HEK293T (cell line): ENCODE results near the gene SAFB2.

Source experiments
- CTCF ChIA-PET: fragments of 350-600 bp; formaldehyde crosslinking; extraction: SDS; loops from one replicate; lab custom pipeline; 2021; ENCODE audit warnings: antibody characterized with exemption, inconsistent platforms; lab: Yijun Ruan, JAX
- POLR2A ChIA-PET: fragments of 350-600 bp; formaldehyde crosslinking; extraction: SDS; loops from one replicate; lab custom pipeline; 2020; ENCODE audit warnings: antibody characterized with exemption, inconsistent platforms; lab: Yijun Ruan, JAX
- DNase-seq: peaks from one replicate; pipeline ENCODE4 v3.0.0; 2012; ENCODE audit warnings: mixed read lengths; ENCODE audit errors: extremely low spot score
- ARNT ChIP-seq: fragments of 450-650 bp; IDR thresholded peaks from 2 replicates; pipeline ENCODE4 v1.6.1; 2017; ENCODE audit warnings: mild to moderate bottlenecking
- BHLHE40 ChIP-seq: fragments of 450-650 bp; IDR thresholded peaks from 2 replicates; pipeline ENCODE4 v1.6.1; 2016; ENCODE audit warnings: mild to moderate bottlenecking, moderate library complexity, borderline replicate concordance
- CTBP1 ChIP-seq: fragments of 450-650 bp; IDR thresholded peaks from 2 replicates; pipeline ENCODE4 v1.6.1; 2016; ENCODE audit warnings: borderline replicate concordance
- ELF4 ChIP-seq: fragments of 450-650 bp; IDR thresholded peaks from 2 replicates; pipeline ENCODE4 v1.6.1; 2017; ENCODE audit warnings: antibody characterized with exemption
- FOXA1 ChIP-seq: fragments of 450-650 bp; IDR thresholded peaks from 2 replicates; pipeline ENCODE4 v1.6.1; 2016; ENCODE audit warnings: mild to moderate bottlenecking
- FOXK2 ChIP-seq: fragments of 450-650 bp; IDR thresholded peaks from 2 replicates; pipeline ENCODE4 v1.6.1; 2016; ENCODE audit warnings: mild to moderate bottlenecking
- FOXM1 ChIP-seq: fragments of 450-650 bp; IDR thresholded peaks from 2 replicates; pipeline ENCODE4 v1.6.1; 2017; ENCODE audit warnings: mild to moderate bottlenecking, borderline replicate concordance
- HDGF ChIP-seq: fragments of 450-650 bp; IDR thresholded peaks from 2 replicates; pipeline ENCODE4 v1.6.1; 2017; ENCODE audit warnings: antibody characterized with exemption, borderline replicate concordance
- L3MBTL2 ChIP-seq: fragments of 450-650 bp; conservative IDR thresholded peaks from 2 replicates; pipeline ENCODE4 v1.6.1; 2016; ENCODE audit warnings: mild to moderate bottlenecking
- LEF1 ChIP-seq: fragments of 450-650 bp; IDR thresholded peaks from 2 replicates; pipeline ENCODE4 v1.6.1; 2017; ENCODE audit warnings: mild to moderate bottlenecking, borderline replicate concordance
- NFRKB ChIP-seq: fragments of 450-650 bp; IDR thresholded peaks from 2 replicates; pipeline ENCODE4 v1.6.1; 2016; ENCODE audit warnings: mild to moderate bottlenecking, moderate library complexity
- SP1 ChIP-seq: fragments of 450-650 bp; IDR thresholded peaks from 2 replicates; pipeline ENCODE4 v1.6.1; 2017
- SUZ12 ChIP-seq: fragments of 450-650 bp; IDR thresholded peaks from 2 replicates; pipeline ENCODE4 v1.6.1; 2016; ENCODE audit warnings: mild to moderate bottlenecking
- TARDBP ChIP-seq: fragments of 450-650 bp; IDR thresholded peaks from 2 replicates; pipeline ENCODE4 v1.6.1; 2016
- ZNF384 ChIP-seq: fragments of 450-650 bp; IDR thresholded peaks from 2 replicates; pipeline ENCODE4 v1.6.1; 2016
- TF ChIP-seq, protein P1 (sequence below): fragments of 450-650 bp; IDR thresholded peaks from 2 replicates; pipeline ENCODE4 v1.6.1; 2016

Gene SAFB2

DNA sequence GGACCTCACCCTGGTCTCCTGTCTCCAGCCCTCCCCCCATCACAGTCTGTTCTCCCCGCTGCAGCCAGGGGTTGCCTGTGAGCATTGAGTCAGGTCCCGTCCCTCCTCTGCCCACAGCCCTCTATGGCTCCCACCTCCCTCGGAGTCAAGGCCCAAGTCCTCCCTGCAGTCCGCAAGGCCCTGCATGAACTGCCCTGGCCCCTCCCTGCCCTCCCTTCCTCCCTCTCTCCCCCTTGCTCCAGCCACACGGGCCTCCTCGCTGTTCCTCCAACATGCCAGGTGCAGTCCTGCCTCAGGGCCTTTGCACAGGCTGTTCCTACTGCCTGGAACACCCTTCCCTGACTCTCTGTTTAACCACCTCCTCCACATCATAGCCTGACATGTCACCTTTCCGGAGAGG lies 57.6 kb downstream of the SAFB2 start:
- DNase-seq = no peak
- no peak for TF ChIP-seq NFRKB
- no peak for TF ChIP-seq BHLHE40
- no peak for TF ChIP-seq ELF4
- no peak for TF ChIP-seq ARNT
- TF ChIP-seq L3MBTL2 = no peak
- TF ChIP-seq HDGF = no peak
- TF ChIP-seq SP1 = no peak
- no peak for TF ChIP-seq FOXK2
- TF ChIP-seq TARDBP = no peak
- TF ChIP-seq ZNF384 = no peak
- TF ChIP-seq SUZ12 = no peak
- TF ChIP-seq FOXA1 = no peak
- TF ChIP-seq LEF1 = no peak
- TF ChIP-seq FOXM1 = no peak
- TF ChIP-seq CTBP1 = no peak
- TF ChIP-seq, protein P1, sequence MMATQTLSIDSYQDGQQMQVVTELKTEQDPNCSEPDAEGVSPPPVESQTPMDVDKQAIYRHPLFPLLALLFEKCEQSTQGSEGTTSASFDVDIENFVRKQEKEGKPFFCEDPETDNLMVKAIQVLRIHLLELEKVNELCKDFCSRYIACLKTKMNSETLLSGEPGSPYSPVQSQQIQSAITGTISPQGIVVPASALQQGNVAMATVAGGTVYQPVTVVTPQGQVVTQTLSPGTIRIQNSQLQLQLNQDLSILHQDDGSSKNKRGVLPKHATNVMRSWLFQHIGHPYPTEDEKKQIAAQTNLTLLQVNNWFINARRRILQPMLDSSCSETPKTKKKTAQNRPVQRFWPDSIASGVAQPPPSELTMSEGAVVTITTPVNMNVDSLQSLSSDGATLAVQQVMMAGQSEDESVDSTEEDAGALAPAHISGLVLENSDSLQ = no peak
- POLR2A ChIA-PET = interaction anchor here (0.7 kb wide), 1 partner anchor 17 kb away, joined by 3 read pairs; no protein-coding TSS in a partner anchor
- CTCF ChIA-PET = no interaction called here

DNA sequence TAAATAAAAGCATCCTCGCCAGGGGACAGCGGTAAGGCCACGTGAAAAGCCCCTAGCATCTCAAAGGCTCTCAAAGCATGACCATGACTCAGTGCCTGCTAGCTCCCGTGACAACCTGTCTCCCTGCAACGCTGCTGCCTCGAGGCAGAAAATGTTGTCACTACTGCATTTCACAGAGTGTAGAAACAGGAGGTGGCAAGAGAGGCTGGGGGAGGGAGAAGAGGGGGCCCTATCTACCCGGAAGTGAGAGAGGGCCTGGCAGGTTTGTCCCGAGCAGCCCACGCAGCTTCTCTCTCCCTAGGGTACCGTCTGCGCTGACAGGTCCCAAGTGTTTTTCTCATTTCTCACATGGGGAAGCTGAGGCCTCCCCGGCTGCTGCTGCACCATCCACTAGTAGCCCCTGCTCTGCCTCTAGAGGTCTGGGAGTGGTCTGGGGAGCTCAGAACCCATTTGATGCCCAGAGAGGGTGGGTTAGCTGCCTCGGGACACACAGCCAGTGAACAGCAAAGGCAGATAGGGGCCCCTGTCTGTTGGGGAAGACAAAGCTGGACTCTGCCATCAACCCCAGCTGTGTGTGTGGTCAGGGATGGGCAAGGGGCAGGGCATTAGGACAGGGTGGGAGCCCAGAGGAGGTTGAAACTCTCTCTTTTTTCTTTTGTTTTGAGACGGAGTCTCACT lies 58.5 kb downstream of the SAFB2 start:
- DNase-seq = no peak
- ChIA-PET POLR2A (no interaction called here), CTCF (interaction anchor here (0.6 to 0.7 kb wide), 2 partner anchors 8 to 9 kb away, joined by 3 to 4 read pairs; no protein-coding TSS in a partner anchor)
- TF ChIP-seq TARDBP = no peak

DNA sequence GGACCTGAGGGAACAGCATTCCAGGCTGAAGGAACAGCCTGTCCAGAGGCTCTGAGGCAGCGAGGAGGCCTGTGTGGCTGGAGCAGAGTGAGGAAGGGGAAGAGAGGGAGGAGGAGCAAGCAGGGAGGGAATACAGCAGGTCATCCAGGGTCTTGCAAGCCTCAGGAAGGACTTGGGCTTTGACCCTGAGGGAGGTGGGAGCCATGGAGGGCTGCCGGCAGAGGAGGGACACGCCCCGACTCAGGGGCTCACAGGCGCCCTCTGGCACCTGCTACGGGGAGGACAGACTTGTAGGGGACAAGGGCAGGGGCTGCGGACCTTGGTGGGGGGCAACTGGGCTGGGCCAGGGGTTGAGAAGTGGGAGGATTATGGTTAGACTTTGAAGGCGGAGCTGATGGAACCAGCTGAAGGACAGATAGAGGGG lies 59.6 kb downstream of the SAFB2 start:
- TF ChIP-seq, protein P1 = no peak
- TF ChIP-seq LEF1 = no peak
- TF ChIP-seq FOXK2 = no peak
- no peak for TF ChIP-seq ZNF384
- TF ChIP-seq ELF4 = no peak
- CTCF ChIA-PET = interaction anchor here (0.7 kb wide), 1 partner anchor 10 kb away, joined by 3 read pairs; no protein-coding TSS in a partner anchor
- POLR2A ChIA-PET = no interaction called here
- DNase-seq = no peak

DNA sequence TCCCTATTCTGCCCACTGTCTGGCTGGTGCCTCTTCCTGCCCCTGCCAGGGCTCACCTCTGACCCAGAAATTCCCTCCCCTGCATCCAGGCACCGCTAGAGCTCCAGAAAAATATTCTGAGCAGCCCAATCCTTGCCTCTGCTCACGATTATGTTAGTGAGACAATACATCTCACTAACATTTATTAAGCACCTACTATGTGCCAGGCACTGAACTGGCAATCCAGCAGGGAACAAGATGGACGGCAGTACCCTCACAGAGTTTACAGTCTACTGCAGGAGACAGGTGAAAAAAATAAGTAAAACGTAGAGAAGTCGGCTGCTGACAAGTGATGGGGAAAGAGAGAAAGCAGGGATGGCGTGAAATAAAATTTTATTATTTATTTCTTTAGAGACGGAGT lies 60.3 kb downstream of the SAFB2 start:
- ChIA-PET CTCF (no interaction called here), POLR2A (no interaction called here)
- TF ChIP-seq ZNF384 = no peak
- TF ChIP-seq L3MBTL2 = no peak
- no peak for TF ChIP-seq SUZ12
- TF ChIP-seq CTBP1 = no peak
- no peak for TF ChIP-seq ELF4
- TF ChIP-seq BHLHE40 = no peak
- TF ChIP-seq TARDBP = no peak
- no peak for TF ChIP-seq FOXK2
- TF ChIP-seq NFRKB = no peak
- no peak for TF ChIP-seq ARNT
- TF ChIP-seq, protein P1 = no peak
- TF ChIP-seq SP1 = no peak
- TF ChIP-seq HDGF = no peak
- TF ChIP-seq FOXA1 = no peak
- TF ChIP-seq LEF1 = no peak
- no peak for TF ChIP-seq FOXM1
- DNase-seq = no peak

DNA sequence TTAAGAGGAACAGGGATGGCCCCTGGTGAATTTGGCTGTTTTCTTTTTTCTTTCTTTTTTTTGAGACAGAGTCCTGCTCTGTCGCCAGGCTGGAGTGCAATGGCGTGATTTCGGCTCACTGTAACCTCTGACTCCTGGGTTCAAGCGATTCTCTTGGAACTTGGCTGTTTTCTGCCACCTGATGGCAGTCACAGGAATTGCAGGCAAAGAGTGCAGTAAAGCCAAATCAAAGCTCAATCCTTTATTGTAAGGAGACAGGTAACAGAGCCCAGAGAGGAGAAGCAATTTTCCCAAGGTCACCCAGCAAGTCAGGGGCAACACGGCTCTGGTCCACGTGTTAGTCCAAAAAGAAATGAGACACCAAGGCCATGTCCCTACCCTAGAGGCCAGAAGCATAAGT lies 61.0 kb downstream of the SAFB2 start:
- DNase-seq = no peak
- TF ChIP-seq SP1 = no peak
- TF ChIP-seq, protein P1 = no peak
- TF ChIP-seq CTBP1 = no peak
- CTCF ChIA-PET = no interaction called here
- POLR2A ChIA-PET = no interaction called here

DNA sequence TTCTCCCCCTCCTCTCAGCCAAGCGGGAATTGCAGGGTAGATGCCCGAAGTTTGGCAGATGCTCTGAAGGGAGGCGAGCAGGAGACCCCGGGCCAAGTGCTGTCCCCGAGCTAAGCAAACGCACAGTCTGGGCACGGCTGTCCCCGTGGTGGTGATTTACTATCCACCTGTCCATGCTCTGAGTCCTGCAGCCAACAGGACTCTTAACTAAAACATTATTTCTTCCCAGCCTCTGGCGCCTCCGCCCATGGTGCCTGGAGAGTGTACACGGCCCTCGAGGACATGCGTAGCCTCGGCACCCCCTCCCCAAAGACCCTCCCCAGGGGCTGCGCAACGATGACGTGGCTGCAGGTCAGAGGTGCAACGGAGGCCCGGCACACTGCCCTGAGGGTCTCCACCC lies 62.4 kb downstream of the SAFB2 start:
- TF ChIP-seq NFRKB (no peak), SP1 (no peak), ARNT (no peak), TARDBP (no peak), CTBP1 (no peak), L3MBTL2 (no peak), SUZ12 (no peak), FOXM1 (no peak), FOXA1 (no peak), ELF4 (no peak), BHLHE40 (no peak), LEF1 (no peak), ZNF384 (no peak), FOXK2 (no peak), HDGF (no peak)
- TF ChIP-seq, protein P1 = no peak
- no peak for DNase-seq
- CTCF ChIA-PET = no interaction called here
- POLR2A ChIA-PET = no interaction called here
